HG03025 (cell line): ENCODE data around the gene PODN.

Experiments
- ATAC-seq: cut with Tn5 transposase; IDR thresholded peaks from one replicate; pipeline ENCODE4 v1.9.1; 2021; ENCODE audit warnings: mild to moderate bottlenecking, moderate library complexity; ENCODE audit not compliant: unreplicated experiment, low FRiP score

PODN gene

GRCh38 chr1:53061859-53062707 lies at the start of gene PODN:
Gene PODN (plus strand): TSS chr1:53062213. CDS start chr1:53069856, 7,643 bp downstream.
- no peak for ATAC-seq

- peak; percentile 64 for ATAC-seq
Observed at GRCh38 chr1:53014791-53015507, 47.1 kb upstream of the PODN start.

DNA sequence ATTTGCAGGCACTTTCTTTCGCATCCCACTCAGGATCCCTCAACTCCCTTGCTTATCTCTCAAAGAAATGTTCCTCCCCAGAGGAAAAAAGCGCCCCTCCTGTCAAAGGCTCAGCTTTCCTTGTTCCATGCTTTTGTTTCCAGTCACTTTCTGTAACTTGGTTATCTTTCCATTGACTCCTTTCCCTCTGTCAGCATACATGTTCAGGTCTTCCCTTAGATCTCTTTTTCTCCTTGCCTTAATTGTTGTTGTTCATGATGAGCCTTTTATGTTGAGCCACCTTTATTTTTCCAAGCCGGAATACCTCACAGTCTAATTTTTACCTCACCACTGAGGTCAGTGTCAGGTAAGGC lies 46.5 kb upstream of the PODN start:
- no peak for ATAC-seq

GRCh38 chr1:53016705-53017104 lies 45.3 kb upstream of the PODN start:
- ATAC-seq, result no peak

DNA sequence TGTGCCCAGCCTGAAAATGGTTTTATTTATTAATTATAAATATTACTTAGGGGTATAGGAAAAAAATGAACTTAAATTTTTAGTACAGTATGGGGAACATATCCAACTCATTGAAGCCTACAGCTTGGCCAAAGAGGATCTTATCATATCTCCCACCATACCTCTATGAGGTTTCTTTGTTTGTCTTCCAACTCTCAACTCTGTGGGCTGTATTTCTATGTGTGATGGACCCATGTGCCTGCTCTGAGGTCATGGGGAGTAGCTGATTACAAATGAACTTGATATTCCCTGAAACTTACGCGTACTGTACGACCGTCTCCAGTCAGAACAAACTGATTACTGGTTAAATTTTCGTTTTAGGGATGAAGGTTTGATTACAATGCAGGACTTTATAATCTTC lies 41.4 kb upstream of the PODN start:
- ATAC-seq, result no peak

DNA sequence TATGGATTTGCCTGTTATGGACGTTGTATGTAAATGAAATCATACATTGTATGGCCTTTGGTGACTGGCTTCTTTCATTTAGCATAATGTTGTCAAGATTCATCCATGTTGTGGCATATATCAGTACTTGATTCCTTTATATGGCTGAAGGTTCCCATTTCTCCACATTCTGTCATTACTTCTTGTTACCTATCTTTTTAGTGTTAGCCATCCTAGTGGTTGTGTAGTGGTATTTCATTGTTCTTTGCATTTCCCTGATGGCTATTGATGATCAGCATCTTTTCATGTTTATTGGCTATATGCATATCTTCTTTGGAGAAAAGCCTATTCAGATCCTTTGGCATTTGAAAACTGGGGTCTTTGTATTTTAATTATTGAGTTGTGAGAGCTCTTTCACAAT lies 39.8 kb upstream of the PODN start:
- no peak for ATAC-seq

DNA sequence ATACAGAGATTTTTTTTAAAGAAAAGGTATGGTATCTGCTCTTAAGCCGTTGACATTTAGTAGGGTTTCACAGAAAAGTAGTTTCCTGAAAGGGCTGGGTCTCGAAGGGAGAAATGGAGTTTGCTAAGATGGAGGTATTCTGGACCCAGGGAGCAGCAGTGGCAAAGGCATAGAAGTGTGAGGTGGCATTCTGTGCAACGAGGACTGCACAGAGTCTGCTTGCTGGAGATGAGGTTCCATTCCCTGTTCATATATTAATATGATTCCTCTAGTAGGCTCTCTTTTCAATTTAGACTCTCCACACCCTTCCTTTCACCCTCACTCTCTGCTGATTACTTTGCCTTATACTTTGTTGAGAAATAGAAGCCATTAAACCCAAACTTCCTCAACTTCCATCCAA lies 38.5 kb upstream of the PODN start:
- ATAC-seq, result no peak

GRCh38 chr1:53024117-53024516 lies 37.9 kb upstream of the PODN start:
- no peak for ATAC-seq

- no peak for ATAC-seq
Observed at GRCh38 chr1:53025034-53025768, 36.8 kb upstream of the PODN start.

- no peak for ATAC-seq
Observed at GRCh38 chr1:53025769-53026112, 36.3 kb upstream of the PODN start.

DNA sequence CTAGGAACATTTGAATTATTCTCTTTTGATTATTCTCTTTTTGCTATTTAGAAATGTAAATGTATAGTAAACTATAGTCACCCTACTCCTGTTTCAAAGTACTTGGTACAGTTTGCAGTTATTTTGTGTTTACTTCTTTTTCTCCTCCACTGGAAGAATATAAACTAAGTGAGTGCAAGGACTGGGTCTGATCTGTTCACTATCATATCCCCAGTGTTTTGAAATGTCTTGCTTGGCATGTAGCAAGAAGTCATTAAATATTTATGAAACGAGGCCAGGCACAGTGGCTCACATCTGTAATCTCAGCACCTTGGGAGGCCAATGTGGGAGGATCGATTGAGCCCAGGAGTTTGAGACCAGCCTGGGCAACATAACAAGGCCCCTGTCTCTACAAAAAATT lies 35.8 kb upstream of the PODN start:
- no peak for ATAC-seq

DNA sequence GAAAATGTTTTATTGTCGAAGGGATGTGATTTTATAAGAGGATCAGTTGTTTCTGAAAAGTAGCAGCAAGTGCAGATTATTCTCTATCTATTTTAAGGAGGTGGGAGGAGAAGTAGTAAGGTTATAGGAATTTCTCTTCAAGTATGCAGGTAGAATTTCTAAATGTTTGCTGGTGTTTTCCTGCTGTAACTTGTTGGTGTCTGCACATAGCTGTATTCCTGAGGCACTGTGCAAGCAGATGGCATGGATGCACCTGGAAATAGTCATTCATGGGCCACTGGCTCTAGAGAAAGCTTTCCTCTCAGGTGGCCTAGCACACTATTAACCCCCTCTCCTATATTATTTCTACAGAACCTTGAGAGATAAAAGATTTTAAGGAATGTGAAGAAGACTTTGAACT lies 30.3 kb upstream of the PODN start:
- ATAC-seq, result no peak

DNA sequence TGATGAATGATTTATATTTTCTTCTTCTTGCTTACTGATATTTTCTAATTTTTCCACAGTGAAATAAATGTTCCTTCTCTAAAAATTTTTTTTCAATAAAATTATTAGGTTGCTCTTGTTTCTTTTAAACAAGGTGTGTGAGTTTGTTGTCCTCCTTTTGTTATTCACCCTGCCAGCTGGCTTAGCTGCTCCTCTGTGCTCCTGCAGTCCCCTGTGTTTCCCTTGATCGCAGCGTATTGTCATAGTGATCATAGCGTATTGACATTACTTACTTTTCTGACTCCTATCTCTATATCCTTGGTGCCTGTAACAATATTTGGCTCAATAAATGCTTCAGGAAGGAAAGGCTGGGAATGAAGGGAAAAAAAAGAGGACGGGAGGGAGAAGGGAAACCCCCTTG lies 24.9 kb upstream of the PODN start:
- no peak for ATAC-seq

DNA sequence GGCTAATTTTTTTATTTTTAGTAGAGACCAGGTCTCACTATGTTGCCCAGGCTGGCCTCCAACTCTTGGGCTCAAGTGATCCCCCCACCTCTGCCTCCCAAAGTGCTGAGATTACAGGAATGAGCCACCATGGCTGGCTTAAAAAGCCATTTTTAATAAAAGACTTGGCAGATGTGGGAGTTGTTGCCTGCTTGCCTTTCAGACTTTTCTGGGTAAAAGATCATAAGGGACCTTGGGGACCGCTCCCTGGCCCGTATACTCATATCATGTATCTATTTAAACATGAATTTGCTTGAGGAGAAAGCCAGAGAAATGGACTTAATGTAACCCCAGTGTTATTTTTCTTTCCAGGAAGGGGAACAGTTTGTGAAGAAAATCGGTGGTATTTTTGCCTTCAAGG lies 23.4 kb upstream of the PODN start:
- ATAC-seq, result no peak

- ATAC-seq, result no peak
Observed at GRCh38 chr1:53043271-53043670, 18.7 kb upstream of the PODN start.

DNA sequence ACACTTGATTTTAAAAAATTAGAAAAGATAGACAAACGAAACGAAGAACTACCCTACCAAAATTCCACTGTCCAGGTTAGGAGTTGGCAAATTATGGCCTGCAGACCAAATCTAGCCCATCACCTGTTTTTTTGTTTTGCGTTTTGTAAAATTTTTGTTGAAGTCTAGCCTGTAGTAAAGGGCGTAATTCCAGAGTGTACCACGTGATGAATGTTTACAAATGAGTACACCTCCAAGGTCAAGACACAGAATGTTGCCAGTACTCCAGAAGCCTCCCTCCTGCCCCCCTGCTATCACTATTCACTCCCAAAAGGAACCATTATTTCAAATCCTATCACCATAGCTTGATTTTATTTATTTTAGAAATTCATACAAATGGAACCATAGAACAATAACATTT lies 17.1 kb upstream of the PODN start:
- no peak for ATAC-seq

DNA sequence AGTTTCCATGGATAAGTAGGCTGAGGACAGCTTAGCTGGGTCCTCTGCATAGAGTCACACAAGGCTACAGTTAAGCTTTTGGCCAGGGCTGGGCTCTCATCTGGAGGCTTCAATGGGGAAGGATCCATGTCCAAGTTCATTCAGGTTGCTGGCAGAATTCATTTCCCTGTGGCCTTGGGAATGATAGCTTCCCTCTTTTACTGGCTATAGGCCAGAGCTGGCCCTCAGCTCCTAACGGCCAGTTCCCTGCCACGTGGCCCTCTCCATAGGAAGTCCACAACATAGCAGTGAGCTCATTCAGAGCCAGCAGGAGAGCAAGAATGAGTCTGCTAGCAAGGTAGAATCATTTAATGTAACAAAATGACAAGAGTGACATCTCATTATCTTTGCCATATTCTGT lies 15.1 kb upstream of the PODN start:
- no peak for ATAC-seq

- no peak for ATAC-seq
Observed at GRCh38 chr1:53047737-53048736, 14.0 kb upstream of the PODN start.

DNA sequence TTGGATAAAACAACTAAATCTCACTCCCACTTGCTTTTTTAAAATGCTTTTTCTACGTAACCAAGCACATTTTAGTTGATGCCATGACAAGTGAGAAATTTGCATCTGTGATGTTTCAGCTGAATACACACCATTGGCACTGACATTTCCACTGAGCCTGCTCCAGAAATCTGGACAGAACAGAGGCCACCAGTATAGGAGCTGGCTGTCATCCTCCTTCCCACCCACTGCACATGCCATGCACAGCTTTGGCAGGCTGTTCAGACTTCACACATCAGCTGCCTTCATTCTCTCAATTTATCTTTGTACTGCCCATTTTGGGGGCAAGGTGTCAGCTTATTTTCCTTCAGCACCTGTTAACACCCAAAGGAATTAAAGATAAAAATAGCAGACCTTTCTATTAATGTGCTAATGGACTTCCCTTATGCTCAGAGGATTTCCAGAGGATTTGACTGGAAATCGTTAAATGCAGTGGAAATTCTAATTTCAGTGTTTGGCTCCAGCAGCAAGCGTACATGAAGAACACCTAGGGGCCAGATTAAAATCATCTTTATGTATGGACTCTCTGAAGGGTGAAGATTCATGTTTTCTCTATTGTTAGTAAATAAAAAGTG lies 12.9 kb upstream of the PODN start:
- ATAC-seq, result no peak

DNA sequence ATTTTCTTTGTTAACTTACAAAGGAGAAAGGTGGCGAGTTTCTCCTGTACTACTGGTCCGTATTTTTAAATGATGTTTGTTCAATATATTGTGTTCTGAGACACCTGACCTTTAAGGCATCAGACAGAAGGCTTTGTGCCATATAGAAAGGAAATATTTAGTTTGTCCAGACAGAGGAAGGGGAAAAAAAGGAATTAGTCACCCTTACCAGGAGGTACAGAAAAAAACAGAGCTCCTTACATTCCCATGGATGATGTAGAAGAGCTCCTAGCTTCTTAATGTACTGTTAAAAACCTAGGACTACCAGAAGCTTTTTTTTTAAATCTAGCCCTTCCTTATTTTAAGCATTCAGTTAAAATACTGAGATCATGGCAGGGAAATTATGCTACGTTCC lies 12.4 kb upstream of the PODN start:
- no peak for ATAC-seq
